GM23338 (cell line): ENCODE results near the gene ULK4. TPM values are rescaled to one million over a fixed set of nuclear protein-coding genes. Genes with fewer than 3 reads are reported as not detected.

ENCODE experiments used
- ATAC-seq: fragments of 200-7000 bp; cut with Tn5 transposase; 3 replicates; pipeline ENCODE4 v1.9.1; 2020
- DNase-seq: peaks from one replicate; pipeline ENCODE4 v3.0.0-alpha.2; 2015; ENCODE audit warnings: low spot score
- H2AFZ ChIP-seq: fragments of 200-600 bp; sonication (generic); 2 replicates; pipeline ENCODE4 v1.8.0; 2016; ENCODE audit warnings: antibody characterized with exemption, mild to moderate bottlenecking, moderate library complexity
- H3F3A ChIP-seq: fragments of 200-600 bp; sonication (generic); replicated peaks from 2 replicates; pipeline ENCODE4 v1.8.0; 2017; ENCODE audit warnings: antibody characterized with exemption, mixed run types, low read depth
- H3K27ac ChIP-seq: fragments of 200-600 bp; sonication (generic); 2 replicates; pipeline ENCODE4 v1.6.1; 2016; ENCODE audit warnings: low read depth
- H3K27me3 ChIP-seq: fragments of 200-600 bp; sonication (generic); 2 replicates; pipeline ENCODE4 v1.8.0; 2016; ENCODE audit warnings: mild to moderate bottlenecking, mixed run types, moderate library complexity; ENCODE audit not compliant: insufficient read depth
- H3K36me3 ChIP-seq: fragments of 200-600 bp; sonication (generic); 2 replicates; pipeline ENCODE4 v1.8.0; 2016; ENCODE audit warnings: mild to moderate bottlenecking; ENCODE audit not compliant: insufficient read depth
- H3K4me1 ChIP-seq: fragments of 200-600 bp; sonication (generic); 2 replicates; pipeline ENCODE4 v1.8.0; 2016; ENCODE audit warnings: mild to moderate bottlenecking, moderate library complexity; ENCODE audit not compliant: insufficient read depth
- H3K4me2 ChIP-seq: fragments of 200-600 bp; sonication (generic); 2 replicates; pipeline ENCODE4 v1.7.1; 2017; ENCODE audit warnings: mixed run types
- H3K4me3 ChIP-seq: fragments of 200-600 bp; sonication (generic); 2 replicates; pipeline ENCODE4 v1.6.1; 2016; ENCODE audit warnings: mixed run types
- H3K79me2 ChIP-seq: fragments of 200-600 bp; sonication (generic); replicated peaks from 2 replicates; pipeline ENCODE4 v1.8.0; 2017; ENCODE audit warnings: mild to moderate bottlenecking; ENCODE audit not compliant: insufficient read depth
- H3K9me2 ChIP-seq: fragments of 200-600 bp; sonication (generic); 2 replicates; pipeline ENCODE4 v1.8.0; 2017; ENCODE audit not compliant: insufficient read depth
- H4K20me1 ChIP-seq: fragments of 200-600 bp; sonication (generic); replicated peaks from 2 replicates; pipeline ENCODE4 v1.8.0; 2017; ENCODE audit warnings: mild to moderate bottlenecking; ENCODE audit not compliant: insufficient read depth
- H3K27ac Mint-ChIP-seq: 2 replicates; pipeline ENCODE4 v1.8.0; 2020; ENCODE audit warnings: inconsistent platforms, mild to moderate bottlenecking, moderate library complexity, mixed read lengths
- H3K27me3 Mint-ChIP-seq: 3 replicates; pipeline ENCODE4 v1.8.0; 2022; ENCODE audit warnings: low read depth, mild to moderate bottlenecking, moderate library complexity, mixed read lengths, inconsistent platforms; ENCODE audit not compliant: insufficient read depth, poor library complexity
- H3K36me3 Mint-ChIP-seq: 3 replicates; pipeline ENCODE4 v1.8.0; 2021; ENCODE audit warnings: low read depth, mild to moderate bottlenecking, inconsistent platforms, moderate library complexity, mixed read lengths
- H3K4me1 Mint-ChIP-seq: 3 replicates; pipeline ENCODE4 v1.8.0; 2020; ENCODE audit warnings: mild to moderate bottlenecking, inconsistent platforms, mixed read lengths
- H3K4me3 Mint-ChIP-seq: 3 replicates; pipeline ENCODE4 v1.8.0; 2021; ENCODE audit warnings: moderate library complexity, mild to moderate bottlenecking, inconsistent platforms, mixed read lengths
- H3K9me3 Mint-ChIP-seq: 3 replicates; pipeline ENCODE4 v1.8.0; 2020; ENCODE audit warnings: moderate library complexity, mild to moderate bottlenecking, inconsistent platforms, mixed read lengths
- CREB1 ChIP-seq: fragments of 250-450 bp; sonication (Bioruptor Pico); IDR thresholded peaks from 2 replicates; pipeline ENCODE4 v1.5.0; 2020; ENCODE audit warnings: low read depth, mild to moderate bottlenecking, moderate library complexity
- EZH2phosphoT487 ChIP-seq: fragments of 200-600 bp; sonication (generic); IDR thresholded peaks from one replicate; pipeline ENCODE4 v1.8.1; 2018; ENCODE audit warnings: antibody characterized with exemption; ENCODE audit not compliant: unreplicated experiment
- POLR2AphosphoS5 ChIP-seq: IDR thresholded peaks from 2 replicates; pipeline ENCODE4 v1.6.1; 2016; ENCODE audit warnings: antibody characterized with exemption, low read depth
- ZNF331 ChIP-seq: fragments of 250-450 bp; sonication (Bioruptor Pico); IDR thresholded peaks from 2 replicates; pipeline ENCODE4 v1.5.0; 2020; ENCODE audit warnings: low read depth, mild to moderate bottlenecking, moderate library complexity
- polyA plus RNA-seq: library from polyadenylated mRNA; unstranded; fragments of >200 nt; fragmentation: Nextera tagmentation; extraction: Ambion mirVana; gene quantifications from 2 replicates; pipeline ENCODE4 v1.2.1, GENCODE V29; 2016
- total RNA-seq: library from RNA; depleted of rRNA; stranded (reverse); fragments of >200 nt; shearing (Covaris generic); gene quantifications from 2 replicates; pipeline ENCODE4 v1.2.3, GENCODE V29; 2014
- TF ChIP-seq, protein P1 (sequence below): fragments of 250-450 bp; sonication (Bioruptor Pico); IDR thresholded peaks from 2 replicates; pipeline ENCODE4 v1.5.0; 2020; ENCODE audit warnings: mild to moderate bottlenecking, moderate library complexity
- TF ChIP-seq, protein P2 (sequence below): IDR thresholded peaks from one replicate; pipeline ENCODE4 v1.6.1; 2018; ENCODE audit warnings: antibody characterized with exemption; ENCODE audit not compliant: unreplicated experiment
- TF ChIP-seq, protein P3 (sequence below), 2 experiments: fragments of 200-600 bp in 1 of 2; sonication (generic) in 1 of 2; conservative IDR thresholded peaks; 2 replicates each; pipeline versions ENCODE4 v1.5.1 to v1.6.1; 2016 to 2017; ENCODE audit warnings: antibody characterized with exemption in 2 of 2, low read depth in 2 of 2, mild to moderate bottlenecking in 2 of 2, moderate library complexity in 1 of 2
- TF ChIP-seq, protein P4 (sequence below): IDR thresholded peaks from 2 replicates; pipeline ENCODE4 v1.6.1; 2016; ENCODE audit warnings: antibody characterized with exemption

Gene ULK4
- total and polyA plus RNA-seq, 2 experiments from 2014 or later, result 20.8 to 41.4 TPM

DNA sequence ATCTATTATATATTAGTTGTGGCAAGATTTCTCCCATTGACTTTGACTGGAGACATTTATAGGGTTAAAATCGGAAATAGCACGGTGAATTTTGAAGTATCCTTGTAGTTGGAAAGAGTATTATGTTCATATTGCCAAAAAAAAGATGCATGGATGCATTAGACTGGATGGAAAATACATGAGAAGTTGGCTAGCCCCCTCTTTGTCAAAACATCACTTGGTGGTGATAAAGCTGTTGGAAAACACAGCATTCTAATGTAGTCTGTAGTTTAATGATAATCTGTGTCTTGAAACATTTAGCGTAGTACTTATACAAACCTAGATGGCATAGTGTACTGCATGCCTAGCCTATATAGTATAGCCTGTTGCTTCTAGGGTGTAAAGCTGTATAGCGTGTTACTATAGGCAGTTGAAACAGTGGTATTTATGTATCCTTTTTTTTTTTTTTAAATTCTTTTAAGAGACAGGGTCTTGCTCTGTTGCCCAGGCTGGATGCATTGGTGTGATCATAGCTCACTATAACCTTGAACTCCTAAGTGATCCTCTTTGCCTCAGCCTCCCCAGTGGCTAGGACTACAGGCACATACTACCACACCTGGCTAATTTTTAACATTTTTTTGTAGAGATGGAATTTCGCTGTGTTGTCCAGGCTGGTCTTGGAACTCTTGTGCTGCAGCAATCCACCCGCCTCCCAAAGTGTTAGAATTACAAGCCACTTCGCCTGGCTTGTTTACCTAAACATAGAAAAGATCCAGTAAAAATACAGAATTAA, 740.8 kb downstream of the ULK4 start (continued):
- TF ChIP-seq, protein P1, sequence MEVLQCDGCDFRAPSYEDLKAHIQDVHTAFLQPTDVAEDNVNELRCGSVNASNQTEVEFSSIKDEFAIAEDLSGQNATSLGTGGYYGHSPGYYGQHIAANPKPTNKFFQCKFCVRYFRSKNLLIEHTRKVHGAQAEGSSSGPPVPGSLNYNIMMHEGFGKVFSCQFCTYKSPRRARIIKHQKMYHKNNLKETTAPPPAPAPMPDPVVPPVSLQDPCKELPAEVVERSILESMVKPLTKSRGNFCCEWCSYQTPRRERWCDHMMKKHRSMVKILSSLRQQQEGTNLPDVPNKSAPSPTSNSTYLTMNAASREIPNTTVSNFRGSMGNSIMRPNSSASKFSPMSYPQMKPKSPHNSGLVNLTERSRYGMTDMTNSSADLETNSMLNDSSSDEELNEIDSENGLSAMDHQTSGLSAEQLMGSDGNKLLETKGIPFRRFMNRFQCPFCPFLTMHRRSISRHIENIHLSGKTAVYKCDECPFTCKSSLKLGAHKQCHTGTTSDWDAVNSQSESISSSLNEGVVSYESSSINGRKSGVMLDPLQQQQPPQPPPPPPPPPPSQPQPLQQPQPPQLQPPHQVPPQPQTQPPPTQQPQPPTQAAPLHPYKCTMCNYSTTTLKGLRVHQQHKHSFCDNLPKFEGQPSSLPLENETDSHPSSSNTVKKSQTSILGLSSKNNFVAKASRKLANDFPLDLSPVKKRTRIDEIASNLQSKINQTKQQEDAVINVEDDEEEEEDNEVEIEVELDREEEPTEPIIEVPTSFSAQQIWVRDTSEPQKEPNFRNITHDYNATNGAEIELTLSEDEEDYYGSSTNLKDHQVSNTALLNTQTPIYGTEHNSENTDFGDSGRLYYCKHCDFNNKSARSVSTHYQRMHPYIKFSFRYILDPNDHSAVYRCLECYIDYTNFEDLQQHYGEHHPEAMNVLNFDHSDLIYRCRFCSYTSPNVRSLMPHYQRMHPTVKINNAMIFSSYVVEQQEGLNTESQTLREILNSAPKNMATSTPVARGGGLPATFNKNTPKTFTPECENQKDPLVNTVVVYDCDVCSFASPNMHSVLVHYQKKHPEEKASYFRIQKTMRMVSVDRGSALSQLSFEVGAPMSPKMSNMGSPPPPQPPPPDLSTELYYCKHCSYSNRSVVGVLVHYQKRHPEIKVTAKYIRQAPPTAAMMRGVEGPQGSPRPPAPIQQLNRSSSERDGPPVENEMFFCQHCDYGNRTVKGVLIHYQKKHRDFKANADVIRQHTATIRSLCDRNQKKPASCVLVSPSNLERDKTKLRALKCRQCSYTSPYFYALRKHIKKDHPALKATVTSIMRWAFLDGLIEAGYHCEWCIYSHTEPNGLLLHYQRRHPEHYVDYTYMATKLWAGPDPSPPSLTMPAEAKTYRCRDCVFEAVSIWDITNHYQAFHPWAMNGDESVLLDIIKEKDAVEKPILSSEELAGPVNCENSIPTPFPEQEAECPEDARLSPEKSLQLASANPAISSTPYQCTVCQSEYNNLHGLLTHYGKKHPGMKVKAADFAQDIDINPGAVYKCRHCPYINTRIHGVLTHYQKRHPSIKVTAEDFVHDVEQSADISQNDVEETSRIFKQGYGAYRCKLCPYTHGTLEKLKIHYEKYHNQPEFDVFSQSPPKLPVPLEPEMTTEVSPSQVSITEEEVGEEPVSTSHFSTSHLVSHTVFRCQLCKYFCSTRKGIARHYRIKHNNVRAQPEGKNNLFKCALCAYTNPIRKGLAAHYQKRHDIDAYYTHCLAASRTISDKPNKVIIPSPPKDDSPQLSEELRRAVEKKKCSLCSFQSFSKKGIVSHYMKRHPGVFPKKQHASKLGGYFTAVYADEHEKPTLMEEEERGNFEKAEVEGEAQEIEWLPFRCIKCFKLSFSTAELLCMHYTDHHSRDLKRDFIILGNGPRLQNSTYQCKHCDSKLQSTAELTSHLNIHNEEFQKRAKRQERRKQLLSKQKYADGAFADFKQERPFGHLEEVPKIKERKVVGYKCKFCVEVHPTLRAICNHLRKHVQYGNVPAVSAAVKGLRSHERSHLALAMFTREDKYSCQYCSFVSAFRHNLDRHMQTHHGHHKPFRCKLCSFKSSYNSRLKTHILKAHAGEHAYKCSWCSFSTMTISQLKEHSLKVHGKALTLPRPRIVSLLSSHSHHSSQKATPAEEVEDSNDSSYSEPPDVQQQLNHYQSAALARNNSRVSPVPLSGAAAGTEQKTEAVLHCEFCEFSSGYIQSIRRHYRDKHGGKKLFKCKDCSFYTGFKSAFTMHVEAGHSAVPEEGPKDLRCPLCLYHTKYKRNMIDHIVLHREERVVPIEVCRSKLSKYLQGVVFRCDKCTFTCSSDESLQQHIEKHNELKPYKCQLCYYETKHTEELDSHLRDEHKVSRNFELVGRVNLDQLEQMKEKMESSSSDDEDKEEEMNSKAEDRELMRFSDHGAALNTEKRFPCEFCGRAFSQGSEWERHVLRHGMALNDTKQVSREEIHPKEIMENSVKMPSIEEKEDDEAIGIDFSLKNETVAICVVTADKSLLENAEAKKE, result no peak
- TF ChIP-seq CREB1 (CRISPR knock-in tag), result no peak
- TF ChIP-seq ZNF331, result no peak

DNA sequence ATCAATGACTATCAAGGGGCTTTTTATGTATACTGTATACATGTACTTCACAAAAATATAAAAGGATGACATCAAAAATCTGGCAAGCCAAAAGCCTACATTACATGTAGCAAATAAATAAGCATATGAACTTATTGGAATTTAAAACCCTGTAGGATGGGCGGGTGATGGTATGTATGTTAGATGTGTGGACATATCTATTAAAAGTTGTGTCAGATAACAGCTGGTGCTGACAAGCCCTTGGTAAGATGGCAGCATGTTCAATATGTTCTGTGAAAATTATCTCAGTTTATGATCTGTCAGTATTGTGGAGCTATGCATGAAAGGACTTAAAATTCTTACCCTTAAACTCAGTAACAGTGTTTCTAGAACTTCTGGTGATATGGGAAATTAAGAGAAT, 742.5 kb downstream of the ULK4 start:
- Histone ChIP-seq H3K36me3 (peaks cover 2% of the 10 kb centered on the region; the same call in 1 of the 2 replicates), H3K9me2 (no peaks in the 10 kb centered on the region), H3F3A (no peaks in the 10 kb centered on the region), H3K4me1 (peaks cover 43% of the 10 kb centered on the region), H2AFZ (no peak overlapping the region), H3K4me2 (no peak overlapping the region), H3K27ac (no peak overlapping the region), H3K79me2 (peaks cover 100% of the 10 kb centered on the region), H3K27me3 (no peaks in the 10 kb centered on the region), H3K4me3 (no peak overlapping the region), H4K20me1 (peaks cover 57% of the 10 kb centered on the region)
- no peaks in the 10 kb centered on the region for H3K27me3 Mint-ChIP-seq
- peaks cover 60% of the 10 kb centered on the region for H3K4me1 Mint-ChIP-seq
- DNase-seq, result no peak
- no peak for ATAC-seq
- no peak overlapping the region for H3K27ac Mint-ChIP-seq
- H3K4me3 Mint-ChIP-seq, result no peak overlapping the region
- H3K36me3 Mint-ChIP-seq, result peaks cover 7% of the 10 kb centered on the region
- H3K9me3 Mint-ChIP-seq, result no peaks in the 10 kb centered on the region
- TF ChIP-seq, protein P2, sequence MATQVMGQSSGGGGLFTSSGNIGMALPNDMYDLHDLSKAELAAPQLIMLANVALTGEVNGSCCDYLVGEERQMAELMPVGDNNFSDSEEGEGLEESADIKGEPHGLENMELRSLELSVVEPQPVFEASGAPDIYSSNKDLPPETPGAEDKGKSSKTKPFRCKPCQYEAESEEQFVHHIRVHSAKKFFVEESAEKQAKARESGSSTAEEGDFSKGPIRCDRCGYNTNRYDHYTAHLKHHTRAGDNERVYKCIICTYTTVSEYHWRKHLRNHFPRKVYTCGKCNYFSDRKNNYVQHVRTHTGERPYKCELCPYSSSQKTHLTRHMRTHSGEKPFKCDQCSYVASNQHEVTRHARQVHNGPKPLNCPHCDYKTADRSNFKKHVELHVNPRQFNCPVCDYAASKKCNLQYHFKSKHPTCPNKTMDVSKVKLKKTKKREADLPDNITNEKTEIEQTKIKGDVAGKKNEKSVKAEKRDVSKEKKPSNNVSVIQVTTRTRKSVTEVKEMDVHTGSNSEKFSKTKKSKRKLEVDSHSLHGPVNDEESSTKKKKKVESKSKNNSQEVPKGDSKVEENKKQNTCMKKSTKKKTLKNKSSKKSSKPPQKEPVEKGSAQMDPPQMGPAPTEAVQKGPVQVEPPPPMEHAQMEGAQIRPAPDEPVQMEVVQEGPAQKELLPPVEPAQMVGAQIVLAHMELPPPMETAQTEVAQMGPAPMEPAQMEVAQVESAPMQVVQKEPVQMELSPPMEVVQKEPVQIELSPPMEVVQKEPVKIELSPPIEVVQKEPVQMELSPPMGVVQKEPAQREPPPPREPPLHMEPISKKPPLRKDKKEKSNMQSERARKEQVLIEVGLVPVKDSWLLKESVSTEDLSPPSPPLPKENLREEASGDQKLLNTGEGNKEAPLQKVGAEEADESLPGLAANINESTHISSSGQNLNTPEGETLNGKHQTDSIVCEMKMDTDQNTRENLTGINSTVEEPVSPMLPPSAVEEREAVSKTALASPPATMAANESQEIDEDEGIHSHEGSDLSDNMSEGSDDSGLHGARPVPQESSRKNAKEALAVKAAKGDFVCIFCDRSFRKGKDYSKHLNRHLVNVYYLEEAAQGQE, result no peak
- TF ChIP-seq POLR2AphosphoS5, result no peak
- TF ChIP-seq, protein P3, sequence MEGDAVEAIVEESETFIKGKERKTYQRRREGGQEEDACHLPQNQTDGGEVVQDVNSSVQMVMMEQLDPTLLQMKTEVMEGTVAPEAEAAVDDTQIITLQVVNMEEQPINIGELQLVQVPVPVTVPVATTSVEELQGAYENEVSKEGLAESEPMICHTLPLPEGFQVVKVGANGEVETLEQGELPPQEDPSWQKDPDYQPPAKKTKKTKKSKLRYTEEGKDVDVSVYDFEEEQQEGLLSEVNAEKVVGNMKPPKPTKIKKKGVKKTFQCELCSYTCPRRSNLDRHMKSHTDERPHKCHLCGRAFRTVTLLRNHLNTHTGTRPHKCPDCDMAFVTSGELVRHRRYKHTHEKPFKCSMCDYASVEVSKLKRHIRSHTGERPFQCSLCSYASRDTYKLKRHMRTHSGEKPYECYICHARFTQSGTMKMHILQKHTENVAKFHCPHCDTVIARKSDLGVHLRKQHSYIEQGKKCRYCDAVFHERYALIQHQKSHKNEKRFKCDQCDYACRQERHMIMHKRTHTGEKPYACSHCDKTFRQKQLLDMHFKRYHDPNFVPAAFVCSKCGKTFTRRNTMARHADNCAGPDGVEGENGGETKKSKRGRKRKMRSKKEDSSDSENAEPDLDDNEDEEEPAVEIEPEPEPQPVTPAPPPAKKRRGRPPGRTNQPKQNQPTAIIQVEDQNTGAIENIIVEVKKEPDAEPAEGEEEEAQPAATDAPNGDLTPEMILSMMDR (conservative IDR thresholded peaks at IDR 0.05; ENCODE audit: low read depth in 2 of 2), result no peak
- no peak for TF ChIP-seq EZH2phosphoT487
- TF ChIP-seq, protein P4, sequence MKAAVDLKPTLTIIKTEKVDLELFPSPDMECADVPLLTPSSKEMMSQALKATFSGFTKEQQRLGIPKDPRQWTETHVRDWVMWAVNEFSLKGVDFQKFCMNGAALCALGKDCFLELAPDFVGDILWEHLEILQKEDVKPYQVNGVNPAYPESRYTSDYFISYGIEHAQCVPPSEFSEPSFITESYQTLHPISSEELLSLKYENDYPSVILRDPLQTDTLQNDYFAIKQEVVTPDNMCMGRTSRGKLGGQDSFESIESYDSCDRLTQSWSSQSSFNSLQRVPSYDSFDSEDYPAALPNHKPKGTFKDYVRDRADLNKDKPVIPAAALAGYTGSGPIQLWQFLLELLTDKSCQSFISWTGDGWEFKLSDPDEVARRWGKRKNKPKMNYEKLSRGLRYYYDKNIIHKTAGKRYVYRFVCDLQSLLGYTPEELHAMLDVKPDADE, result no peak
